Activated CD4-positive, alpha-beta T cell treated with anti-CD3 and anti-CD28 coated beads for 1 hour (primary cell): ENCODE data around the gene DISC1.
"Not testable (repeated sequence)": the region's sequence is repeated elsewhere in the genome, so short reads cannot be mapped to it uniquely, and the experiment has no call there.

Source experiments
- DNase-seq: peaks from one replicate; pipeline ENCODE4 v3.0.0-alpha.2; 2020

DISC1 gene

GRCh38 chr1:231940116-231940515, 313.5 kb downstream of the DISC1 start:
- no peak for DNase-seq

- no peak for DNase-seq
These were observed 314.1 kb downstream of the DISC1 start for GRCh38 chr1:231940701-231941100.

- no peak for DNase-seq
These were observed 316.5 kb downstream of the DISC1 start for GRCh38 chr1:231943084-231943483.

GRCh38 chr1:231948102-231948501, 321.5 kb downstream of the DISC1 start:
- DNase-seq: not testable (repeated sequence)

GRCh38 chr1:231949277-231950091, 322.9 kb downstream of the DISC1 start:
- no peak for DNase-seq

- no peak for DNase-seq
These were observed 323.9 kb downstream of the DISC1 start for GRCh38 chr1:231950331-231951128.

- no peak for DNase-seq
These were observed 324.8 kb downstream of the DISC1 start for GRCh38 chr1:231951374-231951773.

- DNase-seq: no peak
These were observed 325.6 kb downstream of the DISC1 start for GRCh38 chr1:231952154-231952553.

- DNase-seq: no peak
These were observed 327.1 kb downstream of the DISC1 start for GRCh38 chr1:231953660-231954059.

- no peak for DNase-seq
These were observed 328.2 kb downstream of the DISC1 start for GRCh38 chr1:231954751-231955150.

GRCh38 chr1:231957359-231957758, 330.8 kb downstream of the DISC1 start:
- DNase-seq: no peak

- DNase-seq: no peak
These were observed 331.9 kb downstream of the DISC1 start for GRCh38 chr1:231958448-231958847.

- no peak for DNase-seq
These were observed 332.8 kb downstream of the DISC1 start for GRCh38 chr1:231959225-231959884.

GRCh38 chr1:231961801-231962200, 335.2 kb downstream of the DISC1 start:
- DNase-seq: not testable (repeated sequence)

- DNase-seq: no peak
These were observed 336.0 kb downstream of the DISC1 start for GRCh38 chr1:231962636-231963035.

GRCh38 chr1:231964241-231964640, 337.7 kb downstream of the DISC1 start:
- DNase-seq: no peak

GRCh38 chr1:231964961-231965360, 338.4 kb downstream of the DISC1 start:
- DNase-seq: no peak

GRCh38 chr1:231965615-231966014, 339.0 kb downstream of the DISC1 start:
- no peak for DNase-seq

GRCh38 chr1:231966983-231967382, 340.4 kb downstream of the DISC1 start:
- DNase-seq: no peak

- no peak for DNase-seq
These were observed 342.5 kb downstream of the DISC1 start for GRCh38 chr1:231969076-231969475.

- not testable (repeated sequence) for DNase-seq
These were observed 343.2 kb downstream of the DISC1 start for GRCh38 chr1:231969761-231970160.

GRCh38 chr1:231970684-231971083, 344.1 kb downstream of the DISC1 start:
- DNase-seq: no peak

GRCh38 chr1:231971397-231972110, 345.0 kb downstream of the DISC1 start:
- DNase-seq: no peak
